NCI-H2171 (cell line): ENCODE results near the gene SYNPR.

Experiments
- DNase-seq: peaks from one replicate; lab custom pipeline; 2025; lab: John Stamatoyannopoulos, UW

SYNPR gene

GRCh38 chr3:63624941-63625560 lies 346.9 kb downstream of the SYNPR start:
- DNase-seq = no peak

GRCh38 chr3:63631670-63632069 lies 353.6 kb downstream of the SYNPR start:
- DNase-seq = no peak

GRCh38 chr3:63635186-63635585 lies 357.1 kb downstream of the SYNPR start:
- no peak for DNase-seq

- no peak for DNase-seq
Observed at GRCh38 chr3:63639806-63640205, 361.7 kb downstream of the SYNPR start.

GRCh38 chr3:63642488-63642887 lies 364.4 kb downstream of the SYNPR start:
- DNase-seq = no peak

- DNase-seq = no peak
Observed at GRCh38 chr3:63644212-63644797, 366.2 kb downstream of the SYNPR start.

GRCh38 chr3:63644928-63645781 lies 367.0 kb downstream of the SYNPR start:
- peak; percentile 6 for DNase-seq

- DNase-seq = no peak
Observed at GRCh38 chr3:63652066-63652725, 374.1 kb downstream of the SYNPR start, which contains the start of gene SNTN. SNTN (plus strand) TSS chr3:63652675; CDS start chr3:63652688, 13 bp downstream.

GRCh38 chr3:63654211-63654610 lies 376.1 kb downstream of the SYNPR start:
- DNase-seq = no peak

GRCh38 chr3:63654931-63655330 lies 376.8 kb downstream of the SYNPR start:
- DNase-seq = no peak

- DNase-seq = no peak
Observed at GRCh38 chr3:63655519-63655918, 377.4 kb downstream of the SYNPR start.

- DNase-seq = no peak
Observed at GRCh38 chr3:63656786-63657185, 378.7 kb downstream of the SYNPR start.

GRCh38 chr3:63661242-63661641 lies 383.1 kb downstream of the SYNPR start:
- DNase-seq = no peak

- DNase-seq = no peak
Observed at GRCh38 chr3:63662011-63662410, 383.9 kb downstream of the SYNPR start.

- no peak for DNase-seq
Observed at GRCh38 chr3:63662500-63662899, 384.4 kb downstream of the SYNPR start.
